Kidney (tissue), 14 donors: ENCODE data around the gene DBN1. TPM values are rescaled to one million over a fixed set of nuclear protein-coding genes. Genes with fewer than 3 reads are reported as not detected.

Source experiments
- DNase-seq, 5 donors: peaks; one replicate each; pipeline ENCODE4 v3.0.0-alpha.2; 2013 to 2020
- FAIRE-seq: peaks from 2 replicates; lab custom pipeline; 2012; peaks lifted over from hg19 to GRCh38; lab: Jason Lieb, UNC
- H3K27ac ChIP-seq, 2 donors: one replicate each; pipeline ENCODE4 v1.7.0; 2013; ENCODE audit warnings: low read depth in 2 of 2, low read length in 2 of 2, inconsistent platforms in 1 of 2
- H3K27me3 ChIP-seq: one replicate; pipeline ENCODE4 v1.7.1; 2013; ENCODE audit warnings: low read length, inconsistent platforms; ENCODE audit not compliant: control insufficient read depth, insufficient read depth
- H3K36me3 ChIP-seq, 3 donors: one replicate each; pipeline versions ENCODE4 v1.7.0 to v1.7.1; 2013; ENCODE audit warnings: low read length in 3 of 3, control low read depth in 1 of 3, inconsistent platforms in 1 of 3; ENCODE audit not compliant: insufficient read depth in 3 of 3, control insufficient read depth in 2 of 3
- H3K4me1 ChIP-seq, 3 donors: one replicate each; pipeline versions ENCODE4 v1.7.0 to v1.7.1; 2013; ENCODE audit warnings: low read length in 3 of 3, inconsistent platforms in 1 of 3, low read depth in 1 of 3; ENCODE audit not compliant: control insufficient read depth in 2 of 3, insufficient read depth in 2 of 3
- H3K4me3 ChIP-seq, 3 donors: one replicate each; pipeline versions ENCODE4 v1.7.0 to v1.8.1; 2013; ENCODE audit warnings: low read length in 3 of 3, control low read depth in 1 of 3, inconsistent platforms in 1 of 3
- H3K9ac ChIP-seq, 3 donors: one replicate each; pipeline versions ENCODE4 v1.7.0 to v1.7.1; 2013; ENCODE audit warnings: low read length in 3 of 3, control low read depth in 1 of 3, inconsistent platforms in 1 of 3
- H3K9me3 ChIP-seq, 3 donors: one replicate each; pipeline versions ENCODE4 v1.7.0 to v1.7.1; 2013; ENCODE audit warnings: low read length in 3 of 3, control low read depth in 1 of 3, inconsistent platforms in 1 of 3; ENCODE audit not compliant: control insufficient read depth in 2 of 3, insufficient read depth in 1 of 3
- CTCF ChIP-seq: IDR thresholded peaks from 3 replicates; pipeline ENCODE4 v1.5.1; 2012; ENCODE audit warnings: mild to moderate bottlenecking, moderate library complexity, borderline replicate concordance; ENCODE audit not compliant: insufficient read depth; ENCODE audit errors: extremely low read depth
- intact Hi-C: fragments of 100-400 bp; cut with DNase I; formaldehyde crosslinking; loops from one replicate; pipeline ENCODE4 v1.11.1; 2022
- polyA plus RNA-seq: library from polyadenylated mRNA; stranded (reverse); fragments of 350-450 nt; fragmentation: Illumina TruSeq; extraction: RNeasy Lipid Tissue Mini Kit (QIAGEN cat#74804); gene quantifications from one replicate; pipeline ENCODE4 v1.2.3, GENCODE V29; 2014; ENCODE audit warnings: low read depth, low replicate concordance; ENCODE audit not compliant: insufficient read depth
- total RNA-seq: library from RNA; stranded (reverse); fragmentation: NEBNext Ultra II Directional; extraction: Animal tissue kit (Norgen Biotek cat#: 25700); gene quantifications from one replicate; pipeline ENCODE4 v1.2.1, GENCODE V29; 2021
- donor health status: control.
- donor health status: control.
- donor health status: control.
- donor health status: control.
- donor health status: control.
- donor health status: DM: yes; HTN: yes; CAD: no.
- donor health status: Normal renal cell carcinoma (clear cell type).

The DBN1 gene
- total and polyA plus RNA-seq, 2 donors from 2014 or later: 56.5 to 64.2 TPM

GRCh38 chr5:177482359-177482795 is 8.9 kb upstream of the DBN1 start:
- H3K27ac ChIP-seq: no peak overlapping the region
- H3K4me3 ChIP-seq: no peak overlapping the region
- no peaks in the 10 kb centered on the region for H3K36me3 ChIP-seq
- intact Hi-C loops: no loop called here
- FAIRE-seq (no peak), DNase-seq (peak in 1 of 5 donors; percentile 73)
- H3K4me1 ChIP-seq: no peaks in the 10 kb centered on the region
- no peak overlapping the region for H3K9ac ChIP-seq
- no peaks in the 10 kb centered on the region for H3K9me3 ChIP-seq
- no peaks in the 10 kb centered on the region for H3K27me3 ChIP-seq
- TF ChIP-seq CTCF: no peak

GRCh38 chr5:177479774-177480173 is 6.3 kb upstream of the DBN1 start:
- no peak for FAIRE-seq

GRCh38 chr5:177478711-177479646 is 5.5 kb upstream of the DBN1 start:
- Histone ChIP-seq H3K9ac (no peak overlapping the region), H3K4me3 (no peak overlapping the region), H3K27ac (no peak overlapping the region), H3K9me3 (no peaks in the 10 kb centered on the region), H3K36me3 (no peaks in the 10 kb centered on the region), H3K27me3 (no peaks in the 10 kb centered on the region), H3K4me1 (no peaks in the 10 kb centered on the region)
- peak in 2 of 5 donors; percentile 16 to 92 for DNase-seq
- FAIRE-seq: no peak
- no peak for TF ChIP-seq CTCF
- intact Hi-C loops: no loop called here

More at GRCh38 chr5:177479774-177480173, 6.3 kb upstream of the DBN1 start:
- Histone ChIP-seq H3K27me3 (no peaks in the 10 kb centered on the region), H3K36me3 (no peaks in the 10 kb centered on the region), H3K4me1 (no peaks in the 10 kb centered on the region), H3K4me3 (no peak overlapping the region), H3K9me3 (no peaks in the 10 kb centered on the region), H3K27ac (no peak overlapping the region), H3K9ac (no peak overlapping the region)
- DNase-seq: peak in 4 of 5 donors; percentile 70 to 85 (median 81)
- intact Hi-C loops: no loop called here
- TF ChIP-seq CTCF: no peak
